Mesendoderm (in vitro differentiated cells): ENCODE results near the gene GPX2.
A peak's percentile ranks its signal among the peaks of the same experiment; 100 is the strongest.

Source experiments
- DNase-seq: peaks from one replicate; pipeline ENCODE4 v3.0.0; 2013
- H2AK5ac ChIP-seq: 2 replicates; pipeline ENCODE4 v1.6.1; 2013; ENCODE audit warnings: low read length, inconsistent platforms
- H2BK120ac ChIP-seq: 2 replicates; pipeline ENCODE4 v1.6.1; 2013; ENCODE audit warnings: low read depth, mild to moderate bottlenecking, low read length, moderate library complexity, mixed read lengths
- H2BK15ac ChIP-seq: replicated peaks from 2 replicates; pipeline ENCODE4 v1.6.1; 2013; ENCODE audit warnings: low read depth, mild to moderate bottlenecking, moderate library complexity
- H2BK5ac ChIP-seq: 2 replicates; pipeline ENCODE4 v1.6.1; 2013; ENCODE audit warnings: low read length, inconsistent platforms
- H3K18ac ChIP-seq: 2 replicates; pipeline ENCODE4 v1.6.1; 2013; ENCODE audit warnings: mild to moderate bottlenecking, low read length, mixed read lengths
- H3K23ac ChIP-seq: one replicate; pipeline ENCODE4 v1.6.1; 2013; ENCODE audit warnings: low read length
- H3K27ac ChIP-seq: 2 replicates; pipeline ENCODE4 v1.5.1; 2013; ENCODE audit warnings: low read depth, mild to moderate bottlenecking, inconsistent platforms, low read length, moderate library complexity
- H3K27me3 ChIP-seq: 2 replicates; pipeline ENCODE4 v1.6.1; 2013; ENCODE audit warnings: low read length, control low read depth, mild to moderate bottlenecking, inconsistent platforms; ENCODE audit not compliant: insufficient read depth, poor library complexity
- H3K36me3 ChIP-seq: 2 replicates; pipeline ENCODE4 v1.6.1; 2013; ENCODE audit warnings: low read length, inconsistent platforms; ENCODE audit not compliant: control insufficient read depth, insufficient read depth
- H3K4ac ChIP-seq: one replicate; pipeline ENCODE4 v1.6.1; 2013; ENCODE audit warnings: low read depth, mild to moderate bottlenecking, low read length, moderate library complexity
- H3K4me1 ChIP-seq: 2 replicates; pipeline ENCODE4 v1.6.1; 2013; ENCODE audit warnings: low read depth, low read length, inconsistent platforms; ENCODE audit not compliant: control insufficient read depth
- H3K4me2 ChIP-seq: 2 replicates; pipeline ENCODE4 v1.6.1; 2013; ENCODE audit warnings: low read length
- H3K4me3 ChIP-seq: 2 replicates; pipeline ENCODE4 v1.5.1; 2013; ENCODE audit warnings: mild to moderate bottlenecking, low read length
- H3K56ac ChIP-seq: one replicate; pipeline ENCODE4 v1.6.1; 2013; ENCODE audit warnings: low read length
- H3K79me1 ChIP-seq: 2 replicates; pipeline ENCODE4 v1.6.1; 2013; ENCODE audit warnings: low read length, inconsistent platforms
- H3K79me2 ChIP-seq: 2 replicates; pipeline ENCODE4 v1.6.1; 2013; ENCODE audit warnings: mild to moderate bottlenecking, low read length; ENCODE audit not compliant: control insufficient read depth, insufficient read depth
- H3K9ac ChIP-seq: 2 replicates; pipeline ENCODE4 v1.6.1; 2013; ENCODE audit warnings: low read length, inconsistent platforms
- H4K5ac ChIP-seq: one replicate; pipeline ENCODE4 v1.6.1; 2013; ENCODE audit warnings: low read length
- H4K8ac ChIP-seq: one replicate; pipeline ENCODE4 v1.6.1; 2013; ENCODE audit warnings: low read depth, mild to moderate bottlenecking, control low read depth, low read length, moderate library complexity
- WGBS: extraction: QIAGEN DNeasy Blood & Tissue Kit; methylation state at CpG from one replicate; pipeline ENCODE4 v1.1.7; 2013; ENCODE audit warnings: low lambda C conversion rate, missing lambda C conversion rate; ENCODE audit not compliant: insufficient coverage; ENCODE audit errors: extremely low coverage; 5-methylcytosine and 5-hydroxymethylcytosine counted together

The GPX2 gene

DNA sequence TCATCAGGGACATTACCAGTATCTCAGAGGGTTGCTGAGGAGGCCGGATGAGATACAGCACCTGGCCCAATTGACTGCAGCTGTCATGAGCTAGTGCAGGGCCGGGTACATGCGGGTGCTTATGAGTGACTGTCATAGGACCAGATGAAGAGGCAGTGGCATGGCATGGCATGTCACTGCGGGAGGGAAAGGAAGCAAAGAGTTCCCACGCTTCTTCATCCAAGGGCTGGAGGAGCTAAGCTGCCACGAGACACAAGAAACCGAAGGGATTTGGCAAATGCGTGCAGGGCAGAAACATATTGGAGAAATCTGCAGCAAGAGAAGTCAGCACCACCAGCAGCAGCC, 10.7 kb upstream of the GPX2 start:
- Histone ChIP-seq H4K8ac (no peak overlapping the region), H3K36me3 (peaks cover 24% of the 10 kb centered on the region)

DNA sequence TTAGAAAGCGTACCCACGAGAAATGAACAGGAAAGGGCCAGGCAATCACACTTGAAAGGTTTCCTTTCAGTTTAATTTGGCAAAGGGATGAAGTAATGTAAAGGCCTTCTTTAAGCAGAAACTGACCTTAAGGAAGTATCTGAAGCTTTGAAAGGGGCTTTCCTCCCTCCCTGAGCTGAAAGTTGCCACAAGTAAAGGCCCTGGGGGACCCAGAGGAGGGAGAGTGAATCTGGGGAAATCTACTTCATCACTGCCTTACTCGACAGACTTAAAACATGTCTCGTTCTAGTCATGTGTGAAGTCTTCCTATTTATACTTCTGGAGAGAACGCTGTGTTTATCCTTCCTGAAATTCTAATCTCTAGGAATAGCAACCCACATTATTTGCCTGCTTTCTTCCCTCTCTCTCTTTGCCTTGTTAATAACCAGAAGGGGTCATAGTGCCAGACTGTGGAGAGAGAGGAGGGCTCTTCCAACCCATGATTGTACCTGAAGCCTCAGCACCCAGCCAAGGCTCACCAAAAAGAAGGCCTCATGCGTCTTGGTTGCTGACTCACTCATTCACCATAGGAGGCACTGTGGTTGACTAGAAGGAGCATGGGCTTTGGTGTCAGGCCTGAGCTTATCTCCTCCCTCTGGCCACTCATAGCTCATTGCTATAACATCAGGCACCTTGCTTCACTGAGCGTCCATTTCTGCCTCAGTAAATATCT, 10.2 kb upstream of the GPX2 start:
- Histone ChIP-seq H3K4me1 (peaks cover 14% of the 10 kb centered on the region), H2BK120ac (no peak overlapping the region), H3K23ac (no peak overlapping the region), H3K4me3 (no peak overlapping the region), H4K8ac (no peak overlapping the region), H3K79me1 (peaks cover 10% of the 10 kb centered on the region), H3K56ac (no peak overlapping the region), H3K4ac (no peak overlapping the region), H3K79me2 (peaks cover 3% of the 10 kb centered on the region), H2BK15ac (no peak overlapping the region), H2AK5ac (no peak overlapping the region), H3K4me2 (no peak overlapping the region), H3K9ac (no peak overlapping the region), H3K27ac (no peak overlapping the region), H3K36me3 (peaks cover 26% of the 10 kb centered on the region), H4K5ac (no peak overlapping the region), H2BK5ac (no peak overlapping the region), H3K18ac (no peak overlapping the region), H3K27me3 (no peaks in the 10 kb centered on the region)
- no CpG with 5 or more reads among the region's 7 CpGs for WGBS
- peak; percentile 80 for DNase-seq

More for the DNA sequence above, 10.7 kb upstream of the GPX2 start:
- no peak overlapping the region for H2BK120ac ChIP-seq
- H2AK5ac ChIP-seq = no peak overlapping the region
- H3K27ac ChIP-seq = no peak overlapping the region
- no peak overlapping the region for H3K56ac ChIP-seq
- no peak overlapping the region for H2BK15ac ChIP-seq
- H3K4me3 ChIP-seq = no peak overlapping the region
- no peak overlapping the region for H3K23ac ChIP-seq
- no peak overlapping the region for H3K9ac ChIP-seq
- peaks cover 10% of the 10 kb centered on the region for H3K79me1 ChIP-seq
- no peaks in the 10 kb centered on the region for H3K27me3 ChIP-seq
- H3K4me1 ChIP-seq = peaks cover 14% of the 10 kb centered on the region
- H3K79me2 ChIP-seq = peaks cover 3% of the 10 kb centered on the region
- no peak overlapping the region for H4K5ac ChIP-seq
- no peak for DNase-seq
- no CpG with 5 or more reads among the region's 8 CpGs for WGBS
- H3K4ac ChIP-seq = no peak overlapping the region
- H3K4me2 ChIP-seq = no peak overlapping the region
- no peak overlapping the region for H3K18ac ChIP-seq
- H2BK5ac ChIP-seq = no peak overlapping the region

DNA sequence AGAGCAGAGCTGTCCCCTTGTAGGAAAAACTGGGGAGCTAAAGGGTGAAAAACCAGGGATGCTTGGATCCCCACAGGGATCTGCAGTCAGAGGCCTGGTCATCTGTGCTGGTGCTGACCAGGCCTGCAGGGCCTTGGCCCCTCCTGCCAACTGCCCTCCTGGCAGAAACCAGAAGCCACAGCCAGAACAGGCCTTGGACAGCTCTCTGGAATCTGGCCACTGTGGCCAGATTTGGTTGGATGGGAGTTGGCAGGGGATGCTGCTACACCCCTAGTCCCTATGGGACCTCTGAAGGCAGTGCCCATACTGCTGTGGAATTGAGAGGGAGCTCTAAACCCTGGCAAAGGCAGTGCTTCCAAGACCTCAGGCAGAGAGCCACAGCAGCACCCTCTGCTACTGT, 9.2 kb upstream of the GPX2 start:
- Histone ChIP-seq H3K4me1 (peaks cover 14% of the 10 kb centered on the region), H3K4me3 (no peak overlapping the region)

DNA sequence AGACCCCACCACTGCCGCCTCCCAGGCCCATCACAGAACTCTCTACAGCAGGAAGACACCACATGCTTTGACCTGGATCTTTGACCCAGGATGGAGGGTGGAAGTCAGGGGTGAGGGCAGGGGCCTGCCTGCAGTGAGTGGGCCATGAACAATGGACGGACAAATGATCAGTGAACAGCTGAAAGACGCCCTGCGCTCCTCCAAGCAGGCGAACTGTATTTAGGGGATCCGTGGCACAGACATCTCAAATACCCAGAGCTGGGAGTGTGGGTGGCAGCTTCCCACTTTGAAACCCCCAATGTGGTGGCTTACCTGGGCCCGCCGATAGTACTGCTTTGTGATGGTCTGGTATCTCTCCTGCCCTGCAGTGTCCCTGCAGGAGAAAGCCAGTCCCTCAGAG, 8.7 kb upstream of the GPX2 start:
- Histone ChIP-seq H3K4me3 (no peak overlapping the region), H3K36me3 (peaks cover 26% of the 10 kb centered on the region), H3K27me3 (no peaks in the 10 kb centered on the region), H2BK15ac (no peak overlapping the region), H4K8ac (no peak overlapping the region), H3K23ac (no peak overlapping the region), H3K79me1 (peaks cover 10% of the 10 kb centered on the region), H2AK5ac (no peak overlapping the region), H3K4me1 (peaks cover 11% of the 10 kb centered on the region), H4K5ac (no peak overlapping the region), H3K27ac (no peak overlapping the region), H2BK5ac (no peak overlapping the region), H3K4me2 (no peak overlapping the region), H3K79me2 (peaks cover 2% of the 10 kb centered on the region), H3K56ac (no peak overlapping the region), H2BK120ac (no peak overlapping the region), H3K4ac (no peak overlapping the region), H3K9ac (no peak overlapping the region), H3K18ac (no peak overlapping the region)
- WGBS = no CpG with 5 or more reads among the region's 8 CpGs
- DNase-seq = no peak

More for the DNA sequence above, 9.2 kb upstream of the GPX2 start:
- Histone ChIP-seq H3K56ac (no peak overlapping the region), H3K4ac (no peak overlapping the region), H3K27me3 (no peaks in the 10 kb centered on the region), H2BK15ac (no peak overlapping the region), H3K23ac (no peak overlapping the region), H3K36me3 (peaks cover 26% of the 10 kb centered on the region), H4K5ac (no peak overlapping the region), H3K18ac (no peak overlapping the region), H3K9ac (no peak overlapping the region), H3K79me1 (peaks cover 10% of the 10 kb centered on the region), H3K4me2 (no peak overlapping the region), H2BK5ac (no peak overlapping the region), H2BK120ac (no peak overlapping the region), H4K8ac (no peak overlapping the region), H3K79me2 (peaks cover 2% of the 10 kb centered on the region), H3K27ac (no peak overlapping the region), H2AK5ac (no peak overlapping the region)
- DNase-seq = no peak

DNA sequence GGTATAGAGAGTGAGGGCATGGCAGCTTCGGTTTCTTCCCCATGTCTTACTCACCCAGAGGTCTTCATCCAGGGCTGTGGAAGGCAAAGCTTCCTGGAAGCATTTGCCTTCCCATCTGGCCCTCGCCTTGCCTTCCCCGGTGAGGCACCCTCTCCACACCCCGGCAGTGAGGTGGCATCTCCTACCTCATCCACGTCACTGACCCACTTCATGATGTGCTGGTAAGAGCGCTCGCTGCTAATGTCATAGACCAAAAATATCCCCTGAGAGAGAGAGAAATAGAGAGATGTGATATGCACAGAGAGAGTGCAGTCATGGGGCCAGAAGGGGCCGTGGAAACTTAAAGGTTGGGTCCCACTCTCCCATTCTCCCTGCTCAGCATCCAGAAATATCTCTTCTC, 8.3 kb upstream of the GPX2 start:
- no CpG with 5 or more reads among the region's 8 CpGs for WGBS
- Histone ChIP-seq H3K27me3 (no peaks in the 10 kb centered on the region), H3K4me2 (no peak overlapping the region), H3K79me2 (peaks cover 2% of the 10 kb centered on the region), H3K79me1 (peaks cover 10% of the 10 kb centered on the region), H4K5ac (no peak overlapping the region), H3K56ac (no peak overlapping the region), H2BK120ac (no peak overlapping the region), H3K4ac (no peak overlapping the region), H3K4me1 (peaks cover 10% of the 10 kb centered on the region), H4K8ac (no peak overlapping the region), H3K9ac (no peak overlapping the region), H2AK5ac (no peak overlapping the region), H3K4me3 (no peak overlapping the region), H3K27ac (no peak overlapping the region), H2BK15ac (no peak overlapping the region), H3K23ac (no peak overlapping the region), H2BK5ac (no peak overlapping the region), H3K36me3 (peaks cover 26% of the 10 kb centered on the region), H3K18ac (no peak overlapping the region)
- DNase-seq = no peak

DNA sequence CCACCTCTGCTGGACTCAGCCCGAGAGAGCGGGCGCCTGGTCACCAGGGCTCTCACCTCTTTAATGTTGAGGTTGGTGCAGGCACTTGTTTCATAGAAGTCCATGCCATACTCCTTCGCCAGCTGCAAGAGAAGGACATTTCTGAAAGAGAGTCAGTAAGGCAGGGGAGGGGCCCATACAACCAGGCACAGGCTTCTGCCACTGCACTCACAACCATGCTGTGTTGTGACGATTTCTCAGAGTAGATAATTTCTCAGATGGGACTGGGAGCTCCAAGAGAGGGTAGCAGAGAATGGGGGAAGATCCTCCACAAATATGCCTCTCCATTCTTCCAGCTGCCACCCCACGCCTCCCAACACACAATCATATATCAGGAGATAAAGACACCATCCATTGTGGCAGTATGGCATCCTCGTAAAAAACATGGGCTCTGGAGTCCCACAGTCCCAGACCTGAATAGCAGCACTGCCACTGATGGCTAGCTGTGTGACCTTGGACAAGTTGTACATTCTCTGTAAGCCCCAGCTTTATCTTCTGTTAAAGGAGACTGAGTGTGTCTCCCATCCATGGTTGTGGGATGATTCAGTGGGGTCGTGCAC, 6.2 kb upstream of the GPX2 start:
- no CpG with 5 or more reads among the region's 8 CpGs for WGBS
- peaks cover 2% of the 10 kb centered on the region for H3K79me1 ChIP-seq

More for the DNA sequence above, 6.2 kb upstream of the GPX2 start:
- Histone ChIP-seq H3K4me1 (no peaks in the 10 kb centered on the region), H2BK5ac (no peak overlapping the region), H3K18ac (no peak overlapping the region), H3K36me3 (peaks cover 24% of the 10 kb centered on the region), H3K23ac (no peak overlapping the region), H3K9ac (no peak overlapping the region), H2BK15ac (no peak overlapping the region), H2BK120ac (no peak overlapping the region), H2AK5ac (no peak overlapping the region), H3K4me3 (no peak overlapping the region), H3K4me2 (no peak overlapping the region), H4K8ac (no peak overlapping the region), H3K4ac (no peak overlapping the region), H3K79me2 (peaks cover 2% of the 10 kb centered on the region), H3K27me3 (no peaks in the 10 kb centered on the region), H3K56ac (no peak overlapping the region), H4K5ac (no peak overlapping the region), H3K27ac (no peak overlapping the region)
- no peak for DNase-seq
